ENCODE results near the gene LTBR. TPM values are rescaled to one million over a fixed set of nuclear protein-coding genes. Genes with fewer than 3 reads are reported as not detected.
A peak's percentile ranks its signal among the peaks of the same experiment; 100 is the strongest.

The LTBR gene
- total and polyA plus RNA-seq, 10 of the 15 experiments (the other 5 are each of a cell fraction or from before 2014, with no cell fraction given) = 0.24 to 0.44 TPM; not detected in 8

GRCh38 chr12:6334940-6335450, 49.0 kb upstream of the LTBR start:
- intact Hi-C loops (cut with micrococcal nuclease; ENCODE audit: unreplicated experiment) = loop anchor here (5.0 kb wide), 2 partner anchors 87 to 197 kb away; partner anchors contain the start of gene GAPDH
- no peaks in the 10 kb centered on the region for H3K27me3 ChIP-seq (replicated peaks in 1 of 2; ENCODE audit: control insufficient read depth in 2 of 2, insufficient read depth in 2 of 2, low read length in 1 of 2)
- POLR2A ChIA-PET = interaction anchor here (0.5 to 3.4 kb wide), 15 partner anchors 8 to 223 kb away, joined by 3 to 22 read pairs (median 6); partner anchors contain the start of genes CD27 and VAMP1

More at GRCh38 chr12:6334940-6335450, 49.0 kb upstream of the LTBR start:
- H3K4me2 ChIP-seq (ENCODE audit: control insufficient read depth, insufficient read depth) = peak overlapping the region; percentile 99
- H3K79me2 ChIP-seq (ENCODE audit: control insufficient read depth, insufficient read depth, low read length) = peaks cover 40% of the 10 kb centered on the region
- ChIA-PET CTCF (interaction anchor here (0.6 to 7.9 kb wide), 31 partner anchors 9 to 203 kb away, joined by 3 to 53 read pairs (median 4); partner anchors contain the start of genes CD27, GAPDH and TAPBPL), SMC1A (ENCODE audit: uncharacterized antibody, unreplicated experiment) (interaction anchor here (0.5 to 4.6 kb wide), 18 partner anchors 9 to 155 kb away, joined by 3 to 39 read pairs (median 6); partner anchors contain the start of gene CD27), RAD21 (ENCODE audit: unreplicated experiment) (interaction anchor here (0.6 to 3.8 kb wide), 25 partner anchors 9 to 425 kb away, joined by 3 to 44 read pairs (median 4); partner anchors contain the start of genes LPAR5 and VAMP1)
- DNase-seq (ENCODE audit: low read depth, low spot score) = no peak
- H3K9me3 ChIP-seq (replicated peaks; ENCODE audit: control insufficient read depth, insufficient read depth, low read length) = no peaks in the 10 kb centered on the region
- 75% methylated on average over 13 of the region's 13 CpGs for WGBS (ENCODE audit: insufficient coverage, insufficient replicate concordance, low lambda C conversion rate, missing lambda C conversion rate)
- H3K9ac ChIP-seq (ENCODE audit: control insufficient read depth, insufficient read depth, low read length) = peak overlapping the region; percentile 68
- in situ Hi-C loops (cut with MboI) = loop anchor here (5.0 kb wide), 1 partner anchor 132 kb away; no protein-coding TSS in a partner anchor
- TF ChIP-seq ZNF24 (IDR thresholded peaks at IDR 0.05) = no peak
- TF ChIP-seq KLF5 (IDR thresholded peaks at IDR 0.05; ENCODE audit: partially characterized antibody) = no peak
- TF ChIP-seq HDAC6 (IDR thresholded peaks at IDR 0.05; ENCODE audit: unreplicated experiment) = no peak
- no peak for TF ChIP-seq PAX5 (IDR thresholded peaks at IDR 0.05; ENCODE audit: borderline replicate concordance, low read depth, low read length)
- no peak for TF ChIP-seq ATF2 (IDR thresholded peaks at IDR 0.05; ENCODE audit: low read length)
- TF ChIP-seq E2F4 (IDR thresholded peaks at IDR 0.05; ENCODE audit: low read depth, low read length) = no peak
- TF ChIP-seq SREBF2 (IDR thresholded peaks at IDR 0.05; ENCODE audit: low read length) = no peak
- no peak for TF ChIP-seq IKZF1 (conservative IDR thresholded peaks at IDR 0.05)
- no peak for TF ChIP-seq FOXM1 (IDR thresholded peaks at IDR 0.05; ENCODE audit: low read depth, low read length)
- no peak for TF ChIP-seq IKZF2 (IDR thresholded peaks at IDR 0.05)
- TF ChIP-seq CBFB (IDR thresholded peaks at IDR 0.05; ENCODE audit: low read depth) = no peak
- no peak for TF ChIP-seq CHD1 (IDR thresholded peaks at IDR 0.05; ENCODE audit: low read depth, low read length)
- no peak for TF ChIP-seq CBX3 (IDR thresholded peaks at IDR 0.05; ENCODE audit: borderline replicate concordance, low read depth)
- no peak for TF ChIP-seq ZBED1 (IDR thresholded peaks at IDR 0.05; ENCODE audit: borderline replicate concordance)
- no peak for TF ChIP-seq CHD2 (IDR thresholded peaks at IDR 0.05; ENCODE audit: borderline replicate concordance, low read depth, low read length)
- no peak for TF ChIP-seq RUNX3 (IDR thresholded peaks at IDR 0.05; ENCODE audit: low read length)
- TF ChIP-seq CEBPB (IDR thresholded peaks at IDR 0.05; ENCODE audit: borderline replicate concordance in 1 of 2, low read depth in 2 of 2, low read length in 2 of 2) = no peak
- H3K4me1 ChIP-seq (ENCODE audit: control insufficient read depth, insufficient read depth, low read length) = peaks cover 51% of the 10 kb centered on the region
- FAIRE-seq = no peak
- no peaks in the 10 kb centered on the region for H4K20me1 ChIP-seq (ENCODE audit: control insufficient read depth, insufficient read depth)
- H3K27ac ChIP-seq (ENCODE audit: control insufficient read depth, insufficient read depth) = peak overlapping the region; percentile 93
- no peak overlapping the region for H2AFZ ChIP-seq (ENCODE audit: control insufficient read depth, low read depth, low read length)
- H3K36me3 ChIP-seq (ENCODE audit: control insufficient read depth in 2 of 2, insufficient read depth in 2 of 2, low read length in 1 of 2) = peaks cover 6 to 11% of the 10 kb centered on the region in 2 experiments; a peak in 3 of 4 replicates
- peak overlapping the region; percentile 53; the same call in 1 of the 2 replicates for H3K4me3 ChIP-seq
- no peak for ATAC-seq
- BruUV-seq (replicated peaks) = no TSS peak

Data from GM12878 (cell line).